K562 (cell line): ENCODE measurements around the gene STOML3.
"Not testable (repeated sequence)": the region's sequence is repeated elsewhere in the genome, so short reads cannot be mapped to it uniquely, and the experiment has no call there.

Experiments
- EP300 ChIP-seq: IDR thresholded peaks from 2 replicates; pipeline ENCODE4 v1.6.1; 2012; ENCODE audit warnings: low read length, improper control_type of control experiment
- HSF4 ChIP-seq: fragments of 250-450 bp; sonication (Bioruptor Pico); IDR thresholded peaks from 2 replicates; pipeline ENCODE4 v2.1.2; 2022; ENCODE audit warnings: mild to moderate bottlenecking, moderate library complexity, borderline replicate concordance
- JUN ChIP-seq, 2 experiments: sonication (generic) in 1 of 2; formaldehyde crosslinking in 1 of 2; IDR thresholded peaks; 2 replicates each; pipeline versions ENCODE4 v1.6.1 to v1.8.0; 2012 to 2022; ENCODE audit warnings: borderline replicate concordance in 2 of 2, mild to moderate bottlenecking in 2 of 2, improper control_type of control experiment in 1 of 2, low read depth in 1 of 2, low read length in 1 of 2, missing genetic modification reagents in 1 of 2
- MAFK ChIP-seq: IDR thresholded peaks from 2 replicates; pipeline ENCODE4 v1.6.1; 2011; ENCODE audit warnings: low read length, improper control_type of control experiment
- RBBP5 ChIP-seq: fragments of 200-600 bp; sonication (generic); IDR thresholded peaks from 2 replicates; pipeline ENCODE4 v1.6.1; 2012; ENCODE audit warnings: borderline replicate concordance, mild to moderate bottlenecking, low read length, control low read depth, inconsistent platforms; ENCODE audit not compliant: insufficient read depth, poor library complexity, severe bottlenecking
- SIN3A ChIP-seq, 2 experiments: fragments of 150-350 bp in 1 of 2; IDR thresholded peaks; 2 replicates each; pipeline ENCODE4 v1.6.1; 2011 to 2016; ENCODE audit warnings: borderline replicate concordance in 2 of 2, low read depth in 2 of 2, low read length in 2 of 2, mild to moderate bottlenecking in 2 of 2, moderate library complexity in 2 of 2; ENCODE audit not compliant: control insufficient read depth in 1 of 2
- ZNF121 ChIP-seq: sonication (generic); formaldehyde crosslinking; conservative IDR thresholded peaks from 2 replicates; pipeline ENCODE4 v1.8.0; 2022; ENCODE audit warnings: missing genetic modification reagents
- ZNF124 ChIP-seq: sonication (generic); formaldehyde crosslinking; IDR thresholded peaks from 2 replicates; pipeline ENCODE4 v1.8.1; 2022; ENCODE audit warnings: missing genetic modification reagents
- TF ChIP-seq, protein P1 (sequence below): fragments of 250-450 bp; sonication (Bioruptor Pico); IDR thresholded peaks from 2 replicates; pipeline ENCODE4 v1.5.0; 2021
- TF ChIP-seq, protein P2 (sequence below): sonication (generic); formaldehyde crosslinking; IDR thresholded peaks from 2 replicates; pipeline ENCODE4 v1.8.1; 2023; ENCODE audit warnings: mild to moderate bottlenecking, missing genetic modification reagents

DNA sequence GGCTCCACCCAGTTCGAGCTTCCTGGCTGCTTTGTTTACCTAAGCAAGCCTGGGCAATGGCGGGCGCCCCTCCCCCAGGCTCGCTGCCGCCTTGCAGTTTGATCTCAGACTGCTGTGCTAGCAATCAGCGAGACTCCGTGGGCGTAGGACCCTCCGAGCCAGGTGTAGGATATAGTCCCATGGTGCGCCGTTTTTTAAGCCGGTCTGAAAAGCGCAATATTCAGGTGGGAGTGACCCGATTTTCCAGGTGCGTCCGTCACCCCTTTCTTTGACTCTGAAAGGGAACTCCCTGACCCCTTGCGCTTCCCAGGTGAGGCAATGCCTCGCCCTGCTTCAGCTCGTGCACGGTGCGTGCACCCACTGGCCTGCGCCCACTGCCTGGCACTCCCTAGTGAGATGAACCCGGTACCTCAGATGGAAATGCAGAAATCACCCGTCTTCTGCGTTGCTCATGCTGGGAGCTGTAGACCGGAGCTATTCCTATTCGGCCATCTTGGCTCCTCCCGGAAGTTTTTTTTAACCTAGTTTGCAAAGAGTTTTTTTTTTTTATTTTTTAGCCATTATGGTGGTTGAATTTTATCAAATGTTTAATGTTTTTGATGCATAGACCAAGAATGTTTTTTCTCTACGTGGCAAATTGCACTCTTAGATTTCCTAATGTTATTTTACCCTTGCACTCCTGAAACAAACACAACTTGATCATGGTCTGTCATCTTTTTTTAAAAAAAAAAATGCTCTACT lies 15.9 kb upstream of the STOML3 start:
- TF ChIP-seq, protein P1, sequence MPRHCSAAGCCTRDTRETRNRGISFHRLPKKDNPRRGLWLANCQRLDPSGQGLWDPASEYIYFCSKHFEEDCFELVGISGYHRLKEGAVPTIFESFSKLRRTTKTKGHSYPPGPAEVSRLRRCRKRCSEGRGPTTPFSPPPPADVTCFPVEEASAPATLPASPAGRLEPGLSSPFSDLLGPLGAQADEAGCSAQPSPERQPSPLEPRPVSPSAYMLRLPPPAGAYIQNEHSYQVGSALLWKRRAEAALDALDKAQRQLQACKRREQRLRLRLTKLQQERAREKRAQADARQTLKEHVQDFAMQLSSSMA (CRISPR knock-in tag): not testable (repeated sequence)
- TF ChIP-seq, protein P2, sequence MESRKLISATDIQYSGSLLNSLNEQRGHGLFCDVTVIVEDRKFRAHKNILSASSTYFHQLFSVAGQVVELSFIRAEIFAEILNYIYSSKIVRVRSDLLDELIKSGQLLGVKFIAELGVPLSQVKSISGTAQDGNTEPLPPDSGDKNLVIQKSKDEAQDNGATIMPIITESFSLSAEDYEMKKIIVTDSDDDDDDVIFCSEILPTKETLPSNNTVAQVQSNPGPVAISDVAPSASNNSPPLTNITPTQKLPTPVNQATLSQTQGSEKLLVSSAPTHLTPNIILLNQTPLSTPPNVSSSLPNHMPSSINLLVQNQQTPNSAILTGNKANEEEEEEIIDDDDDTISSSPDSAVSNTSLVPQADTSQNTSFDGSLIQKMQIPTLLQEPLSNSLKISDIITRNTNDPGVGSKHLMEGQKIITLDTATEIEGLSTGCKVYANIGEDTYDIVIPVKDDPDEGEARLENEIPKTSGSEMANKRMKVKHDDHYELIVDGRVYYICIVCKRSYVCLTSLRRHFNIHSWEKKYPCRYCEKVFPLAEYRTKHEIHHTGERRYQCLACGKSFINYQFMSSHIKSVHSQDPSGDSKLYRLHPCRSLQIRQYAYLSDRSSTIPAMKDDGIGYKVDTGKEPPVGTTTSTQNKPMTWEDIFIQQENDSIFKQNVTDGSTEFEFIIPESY (CRISPR knock-in tag): not testable (repeated sequence)
- TF ChIP-seq RBBP5; ZNF121 (CRISPR knock-in tag); JUN (IDR thresholded peaks at IDR 0.05; ENCODE audit: borderline replicate concordance, low read depth, low read length); JUN (CRISPR knock-in tag; IDR thresholded peaks at IDR 0.05; ENCODE audit: borderline replicate concordance); MAFK; HSF4; EP300; ZNF124; SIN3A (IDR thresholded peaks at IDR 0.05; ENCODE audit: borderline replicate concordance in 2 of 2, control insufficient read depth in 1 of 2, low read depth in 2 of 2, low read length in 2 of 2): not testable (repeated sequence)
